Measurements from ENCODE around the gene DENND5B. TPM values are rescaled to one million over a fixed set of nuclear protein-coding genes. Genes with fewer than 3 reads are reported as not detected.
"Not testable (repeated sequence)": the region's sequence is repeated elsewhere in the genome, so short reads cannot be mapped to it uniquely, and the experiment has no call there.

Gene DENND5B
- total RNA-seq, 2 donors from 2014 or later, result 0.10 to 0.18 TPM

GRCh38 chr12:31393004-31393550 lies 197.9 kb downstream of the DENND5B start:
- H3K36me3 Mint-ChIP-seq, result no peaks in the 10 kb centered on the region
- no peak overlapping the region for H3K27ac Mint-ChIP-seq

GRCh38 chr12:31390991-31391390 lies 199.9 kb downstream of the DENND5B start:
- H3K27ac Mint-ChIP-seq, result peak overlapping the region in 1 of 2 donors; percentile 18
- no peaks in the 10 kb centered on the region for H3K36me3 Mint-ChIP-seq
- no peaks in the 10 kb centered on the region for H3K9me3 Mint-ChIP-seq
- no peak for ATAC-seq
- DNase-seq (ENCODE audit: low spot score in 2 of 2), result no peak

More at GRCh38 chr12:31393004-31393550, 197.9 kb downstream of the DENND5B start:
- H3K9me3 Mint-ChIP-seq, result no peaks in the 10 kb centered on the region
- ATAC-seq, result no peak
- DNase-seq (ENCODE audit: low spot score in 2 of 2), result no peak

GRCh38 chr12:31388713-31389112 lies 202.2 kb downstream of the DENND5B start:
- DNase-seq (ENCODE audit: low spot score in 2 of 2), result no peak
- H3K9me3 Mint-ChIP-seq, result no peaks in the 10 kb centered on the region
- no peak overlapping the region for H3K27ac Mint-ChIP-seq
- no peaks in the 10 kb centered on the region for H3K36me3 Mint-ChIP-seq
- no peak for ATAC-seq

GRCh38 chr12:31387466-31387865 lies 203.5 kb downstream of the DENND5B start:
- DNase-seq (ENCODE audit: low spot score in 2 of 2) (no peak), ATAC-seq (no peak)
- Mint-ChIP-seq H3K9me3 (no peaks in the 10 kb centered on the region), H3K27ac (no peak overlapping the region), H3K36me3 (no peaks in the 10 kb centered on the region)

- no peak for ATAC-seq
- Mint-ChIP-seq H3K27ac (no peak overlapping the region), H3K9me3 (no peaks in the 10 kb centered on the region), H3K36me3 (no peaks in the 10 kb centered on the region)
- DNase-seq (ENCODE audit: low spot score in 2 of 2), result no peak
Observed at GRCh38 chr12:31387011-31387410, 203.9 kb downstream of the DENND5B start.

- ATAC-seq (no peak), DNase-seq (ENCODE audit: low spot score in 2 of 2) (no peak)
- no peaks in the 10 kb centered on the region for H3K36me3 Mint-ChIP-seq
- H3K27ac Mint-ChIP-seq, result no peak overlapping the region
- no peaks in the 10 kb centered on the region for H3K9me3 Mint-ChIP-seq
Observed at GRCh38 chr12:31386364-31386777, 204.6 kb downstream of the DENND5B start.

- ATAC-seq; DNase-seq (ENCODE audit: low spot score in 2 of 2); H3K27ac Mint-ChIP-seq; H3K36me3 Mint-ChIP-seq; H3K9me3 Mint-ChIP-seq: not testable (repeated sequence)
Observed at GRCh38 chr12:31377210-31377609, 213.7 kb downstream of the DENND5B start.

- not testable (repeated sequence) for DNase-seq (ENCODE audit: low spot score in 2 of 2); H3K9me3 Mint-ChIP-seq; H3K36me3 Mint-ChIP-seq; H3K27ac Mint-ChIP-seq; ATAC-seq
Observed at GRCh38 chr12:31375422-31375821, 215.5 kb downstream of the DENND5B start.

GRCh38 chr12:31371256-31371620 lies 219.7 kb downstream of the DENND5B start:
- ATAC-seq, result no peak
- H3K9me3 Mint-ChIP-seq, result no peaks in the 10 kb centered on the region
- H3K36me3 Mint-ChIP-seq, result no peaks in the 10 kb centered on the region
- no peak for DNase-seq (ENCODE audit: low spot score in 2 of 2)
- no peak overlapping the region for H3K27ac Mint-ChIP-seq

GRCh38 chr12:31370531-31371255 lies 220.2 kb downstream of the DENND5B start:
- no peaks in the 10 kb centered on the region for H3K36me3 Mint-ChIP-seq
- no peak overlapping the region for H3K27ac Mint-ChIP-seq
- H3K9me3 Mint-ChIP-seq, result no peaks in the 10 kb centered on the region
- no peak for DNase-seq (ENCODE audit: low spot score in 2 of 2)
- ATAC-seq, result no peak

- H3K27ac Mint-ChIP-seq, result no peak overlapping the region
- ATAC-seq, result no peak
Observed at GRCh38 chr12:31369712-31370521, 221.0 kb downstream of the DENND5B start.

GRCh38 chr12:31368666-31369361 lies 222.1 kb downstream of the DENND5B start:
- no peak for DNase-seq (ENCODE audit: low spot score in 2 of 2)
- Mint-ChIP-seq H3K36me3 (no peaks in the 10 kb centered on the region), H3K27ac (no peak overlapping the region), H3K9me3 (no peaks in the 10 kb centered on the region)
- no peak for ATAC-seq

More at GRCh38 chr12:31369712-31370521, 221.0 kb downstream of the DENND5B start:
- Mint-ChIP-seq H3K36me3 (no peaks in the 10 kb centered on the region), H3K9me3 (no peaks in the 10 kb centered on the region)
- DNase-seq (ENCODE audit: low spot score in 2 of 2), result no peak

- DNase-seq (ENCODE audit: low spot score in 2 of 2), result no peak
- Mint-ChIP-seq H3K9me3 (no peaks in the 10 kb centered on the region), H3K36me3 (no peaks in the 10 kb centered on the region), H3K27ac (no peak overlapping the region)
- no peak for ATAC-seq
Observed at GRCh38 chr12:31366104-31366621, 224.8 kb downstream of the DENND5B start.

- H3K9me3 Mint-ChIP-seq, result no peaks in the 10 kb centered on the region
- ATAC-seq, result no peak
- DNase-seq (ENCODE audit: low spot score in 2 of 2), result no peak
- peak overlapping the region in 1 of 2 donors; percentile 20 for H3K27ac Mint-ChIP-seq
- no peaks in the 10 kb centered on the region for H3K36me3 Mint-ChIP-seq
Observed at GRCh38 chr12:31363831-31364230, 227.1 kb downstream of the DENND5B start.

GRCh38 chr12:31363416-31363809 lies 227.5 kb downstream of the DENND5B start:
- Mint-ChIP-seq H3K36me3 (no peaks in the 10 kb centered on the region), H3K27ac (no peak overlapping the region), H3K9me3 (no peaks in the 10 kb centered on the region)
- ATAC-seq, result no peak
- no peak for DNase-seq (ENCODE audit: low spot score in 2 of 2)

- ATAC-seq (peak; percentile 77 to 85), DNase-seq (ENCODE audit: low spot score in 2 of 2) (peak in 1 of 2 donors; percentile 19)
- Mint-ChIP-seq H3K27ac (peak overlapping the region; percentile 46 to 94), H3K36me3 (no peaks in the 10 kb centered on the region), H3K9me3 (no peaks in the 10 kb centered on the region)
Observed at GRCh38 chr12:31362759-31363415, 228.0 kb downstream of the DENND5B start.

All from activated naive CD4-positive, alpha-beta T cell treated with anti-CD3 and anti-CD28 coated beads, Interleukin-2, amount 50 U/mL, for 72 hours (primary cell).